CD4-positive, CD25-positive, alpha-beta regulatory T cell (primary cell): Measurements from ENCODE around the gene CDK16. TPM values are rescaled to one million over a fixed set of nuclear protein-coding genes. Genes with fewer than 3 reads are reported as not detected.

ENCODE experiments used
- ATAC-seq, 2 donors: fragments of 150-1000 bp; cut with Tn5 transposase; one replicate each; pipeline ENCODE4 v1.10.0; 2021; ENCODE audit warnings: low read depth in 2 of 2, moderate number of reproducible peaks in 2 of 2, moderate library complexity in 1 of 2
- DNase-seq, 3 donors: peaks; one replicate each; pipeline versions ENCODE4 v3.0.0 to v3.0.0-alpha.2; 2012 to 2022; ENCODE audit warnings: mixed read lengths in 1 of 3
- H3K27ac ChIP-seq: one replicate; pipeline ENCODE4 v1.7.0; 2013; ENCODE audit warnings: mild to moderate bottlenecking, low read length; ENCODE audit not compliant: insufficient read depth, poor library complexity, severe bottlenecking
- H3K27me3 ChIP-seq: one replicate; pipeline ENCODE4 v1.7.0; 2013; ENCODE audit warnings: low read length; ENCODE audit not compliant: control insufficient read depth, insufficient read depth
- H3K36me3 ChIP-seq: one replicate; pipeline ENCODE4 v1.7.0; 2013; ENCODE audit warnings: mild to moderate bottlenecking, low read length, moderate library complexity; ENCODE audit not compliant: control insufficient read depth, insufficient read depth
- H3K4me1 ChIP-seq: 2 replicates; pipeline ENCODE4 v1.7.0; 2013; ENCODE audit warnings: mild to moderate bottlenecking, low read length; ENCODE audit not compliant: insufficient read depth, control insufficient read depth, poor library complexity, severe bottlenecking
- H3K4me3 ChIP-seq: one replicate; pipeline ENCODE4 v1.7.0; 2013; ENCODE audit warnings: low read depth, mild to moderate bottlenecking, low read length, moderate library complexity
- H3K9me3 ChIP-seq, 2 experiments: 1 replicate in 1 of 2; 2 replicates in 1 of 2; pipeline ENCODE4 v1.7.0; 2013; ENCODE audit warnings: low read length in 2 of 2, mild to moderate bottlenecking in 1 of 2, moderate library complexity in 1 of 2; ENCODE audit not compliant: control insufficient read depth in 2 of 2
- H3K27ac Mint-ChIP-seq, 3 donors: one replicate each; pipeline ENCODE4 v1.8.0; 2020 to 2022; ENCODE audit warnings: mild to moderate bottlenecking in 3 of 3, mixed read lengths in 3 of 3, moderate library complexity in 2 of 3
- H3K27me3 Mint-ChIP-seq: one replicate; pipeline ENCODE4 v1.8.0; 2022; ENCODE audit warnings: mild to moderate bottlenecking, mixed read lengths
- H3K36me3 Mint-ChIP-seq: one replicate; pipeline ENCODE4 v1.8.0; 2020; ENCODE audit warnings: mixed read lengths
- H3K4me1 Mint-ChIP-seq, 4 donors: one replicate each; pipeline ENCODE4 v1.8.0; 2020 to 2022; ENCODE audit warnings: mixed read lengths in 4 of 4, mild to moderate bottlenecking in 1 of 4
- H3K4me3 Mint-ChIP-seq, 4 donors: one replicate each; pipeline ENCODE4 v1.8.0; 2020 to 2022; ENCODE audit warnings: mild to moderate bottlenecking in 4 of 4, mixed read lengths in 4 of 4, moderate library complexity in 3 of 4
- H3K9me3 Mint-ChIP-seq, 7 donors: one replicate each; pipeline ENCODE4 v1.8.0; 2020 to 2022; ENCODE audit warnings: mixed read lengths in 7 of 7, mild to moderate bottlenecking in 3 of 7, moderate library complexity in 2 of 7
- polyA plus RNA-seq, 4 donors: library from polyadenylated mRNA; unstranded; fragments of 300-500 nt; fragmentation: Illumina TruSeq; gene quantifications; one replicate each; pipeline ENCODE4 v1.2.3, GENCODE V29; 2021
- total RNA-seq: library from RNA; stranded (reverse); gene quantifications from one replicate; pipeline ENCODE4 v1.2.3, GENCODE V29; 2022

CDK16 gene
- total and polyA plus RNA-seq, 5 donors from 2014 or later = 3.9 to 186 (median 8.7) TPM

DNA sequence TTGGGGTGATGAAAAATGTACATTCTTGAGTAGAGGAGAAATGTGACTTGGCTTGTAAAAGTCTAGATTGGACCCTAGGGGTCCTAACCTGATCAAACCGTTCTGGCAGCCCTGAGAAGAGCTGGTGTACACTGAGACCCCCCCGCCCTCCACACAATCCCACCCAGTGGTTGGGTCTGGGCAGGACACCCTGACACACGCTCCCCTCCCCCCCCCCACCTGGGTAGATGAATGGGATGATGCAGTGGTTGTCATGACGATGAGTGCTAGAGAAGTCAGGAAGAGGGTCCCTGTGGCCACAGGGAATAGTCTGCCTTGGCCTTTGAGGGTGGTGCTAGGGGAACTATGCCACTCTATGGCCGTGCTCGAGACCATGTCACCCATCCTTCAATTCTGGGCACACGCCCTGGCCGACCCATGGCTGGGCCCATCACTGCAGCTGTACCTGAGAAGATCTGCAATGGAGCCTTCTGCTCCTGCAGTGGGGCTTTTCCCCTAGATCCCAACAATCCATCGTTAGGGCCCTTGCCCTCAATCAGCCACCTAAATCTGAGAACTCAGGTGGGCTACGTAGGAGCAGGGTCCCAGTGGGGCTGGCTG lies 4.4 kb downstream of the CDK16 start:
- DNase-seq (no peak), ATAC-seq (no peak)
- Mint-ChIP-seq H3K4me3 (no peak overlapping the region), H3K27me3 (no peaks in the 10 kb centered on the region), H3K4me1 (peaks cover 10 to 37% (median 15%) of the 10 kb centered on the region in 4 donors), H3K27ac (no peak overlapping the region), H3K36me3 (peaks cover 38% of the 10 kb centered on the region), H3K9me3 (no peaks in the 10 kb centered on the region)
- Histone ChIP-seq H3K36me3 (peaks cover 32% of the 10 kb centered on the region), H3K4me1 (peaks cover 21% of the 10 kb centered on the region), H3K27me3 (no peaks in the 10 kb centered on the region), H3K9me3 (no peaks in the 10 kb centered on the region), H3K27ac (no peak overlapping the region), H3K4me3 (no peak overlapping the region)

DNA sequence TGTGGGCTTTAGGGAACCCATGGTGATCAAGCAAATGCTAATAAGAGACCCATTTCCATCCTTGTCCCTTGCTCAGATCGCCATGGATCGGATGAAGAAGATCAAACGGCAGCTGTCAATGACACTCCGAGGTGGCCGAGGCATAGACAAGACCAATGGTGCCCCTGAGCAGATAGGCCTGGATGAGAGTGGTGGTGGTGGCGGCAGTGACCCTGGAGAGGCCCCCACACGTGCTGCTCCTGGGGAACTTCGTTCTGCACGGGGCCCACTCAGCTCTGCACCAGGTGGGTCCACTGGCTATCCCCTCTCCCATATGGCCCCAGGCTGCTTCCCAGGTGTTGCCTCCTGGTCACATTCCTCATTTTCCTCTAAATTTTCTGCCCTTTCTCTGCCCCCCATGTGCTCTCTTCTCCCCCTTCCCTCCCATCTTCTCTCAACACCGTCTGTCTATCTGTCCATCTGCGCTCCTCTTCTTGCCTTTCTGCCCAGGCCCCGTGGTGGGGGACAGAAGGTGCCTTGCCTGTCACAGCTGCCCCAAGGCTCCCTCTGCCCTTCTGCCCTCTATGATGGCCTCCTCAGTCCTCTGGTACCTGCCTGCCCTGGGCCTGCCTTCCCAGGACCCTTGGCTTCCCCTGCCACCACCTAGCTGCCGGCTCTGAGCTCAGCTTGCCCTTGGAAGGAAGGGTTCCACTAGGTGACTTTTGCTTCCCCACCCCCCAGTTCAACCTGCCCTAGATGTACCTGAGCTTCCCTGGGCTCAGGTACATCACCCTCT lies 5.2 kb downstream of the CDK16 start:
- H3K4me3 ChIP-seq = no peak overlapping the region
- H3K36me3 ChIP-seq = peaks cover 32% of the 10 kb centered on the region
- no peak overlapping the region for H3K27ac ChIP-seq
- H3K9me3 ChIP-seq = no peaks in the 10 kb centered on the region
- Mint-ChIP-seq H3K27me3 (no peaks in the 10 kb centered on the region), H3K36me3 (peaks cover 46% of the 10 kb centered on the region), H3K4me1 (peaks cover 10 to 34% (median 15%) of the 10 kb centered on the region in 4 donors), H3K9me3 (no peaks in the 10 kb centered on the region), H3K4me3 (no peak overlapping the region), H3K27ac (no peak overlapping the region)
- H3K4me1 ChIP-seq = peaks cover 21% of the 10 kb centered on the region
- ATAC-seq (no peak), DNase-seq (no peak)
- H3K27me3 ChIP-seq = no peaks in the 10 kb centered on the region

DNA sequence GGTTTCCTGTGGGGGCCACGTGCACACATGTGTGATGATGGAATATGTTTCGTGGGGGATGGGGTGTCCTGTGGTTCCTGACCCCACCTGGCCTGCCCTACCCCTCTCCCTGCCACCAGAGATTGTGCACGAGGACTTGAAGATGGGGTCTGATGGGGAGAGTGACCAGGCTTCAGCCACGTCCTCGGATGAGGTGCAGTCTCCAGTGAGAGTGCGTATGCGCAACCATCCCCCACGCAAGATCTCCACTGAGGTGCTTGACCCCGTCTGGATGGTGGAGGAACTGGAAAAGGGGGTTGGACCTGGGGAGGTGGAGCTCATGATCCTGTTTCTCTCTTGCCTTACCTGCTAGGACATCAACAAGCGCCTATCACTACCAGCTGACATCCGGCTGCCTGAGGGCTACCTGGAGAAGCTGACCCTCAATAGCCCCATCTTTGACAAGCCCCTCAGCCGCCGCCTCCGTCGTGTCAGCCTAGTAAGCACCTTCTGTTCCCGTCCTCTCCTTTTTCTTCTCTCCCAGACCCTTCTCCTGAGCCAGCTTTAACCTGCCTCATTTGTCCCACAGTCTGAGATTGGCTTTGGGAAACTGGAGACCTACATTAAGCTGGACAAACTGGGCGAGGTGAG lies 5.9 kb downstream of the CDK16 start:
- no peak overlapping the region for H3K27ac Mint-ChIP-seq
- H3K36me3 Mint-ChIP-seq = peaks cover 49% of the 10 kb centered on the region
- DNase-seq (no peak), ATAC-seq (no peak)
- no peak overlapping the region for H3K27ac ChIP-seq
- peaks cover 16% of the 10 kb centered on the region for H3K4me1 ChIP-seq
- H3K27me3 Mint-ChIP-seq = no peaks in the 10 kb centered on the region
- no peak overlapping the region for H3K4me3 ChIP-seq
- H3K27me3 ChIP-seq = no peaks in the 10 kb centered on the region
- H3K4me3 Mint-ChIP-seq = peak overlapping the region in 1 of 4 donors; percentile 32
- peaks cover 35% of the 10 kb centered on the region for H3K36me3 ChIP-seq
- H3K9me3 ChIP-seq = no peaks in the 10 kb centered on the region
- H3K9me3 Mint-ChIP-seq = no peaks in the 10 kb centered on the region
- H3K4me1 Mint-ChIP-seq = peaks cover 10 to 31% (median 15%) of the 10 kb centered on the region in 4 donors

DNA sequence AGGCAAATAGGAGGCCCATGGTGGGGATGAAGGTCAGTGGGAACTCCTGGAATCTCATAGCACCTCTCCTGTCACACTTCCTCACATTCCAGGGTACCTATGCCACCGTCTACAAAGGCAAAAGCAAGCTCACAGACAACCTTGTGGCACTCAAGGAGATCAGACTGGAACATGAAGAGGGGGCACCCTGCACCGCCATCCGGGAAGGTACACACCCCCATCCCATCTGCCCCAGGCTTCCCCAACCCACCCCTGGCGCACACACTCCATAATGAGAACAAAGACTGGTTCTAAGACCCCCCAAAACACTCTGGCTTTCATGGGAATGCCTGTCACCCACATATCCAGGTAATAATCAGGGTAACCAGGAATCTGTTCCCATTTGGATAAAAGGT lies 6.4 kb downstream of the CDK16 start:
- no peak overlapping the region for H3K4me3 Mint-ChIP-seq
- H3K27ac ChIP-seq = no peak overlapping the region
- H3K36me3 ChIP-seq = peaks cover 35% of the 10 kb centered on the region
- peaks cover 11 to 26% (median 14%) of the 10 kb centered on the region in 4 donors for H3K4me1 Mint-ChIP-seq
- no peaks in the 10 kb centered on the region for H3K9me3 Mint-ChIP-seq
- peaks cover 50% of the 10 kb centered on the region for H3K36me3 Mint-ChIP-seq
- H3K27me3 ChIP-seq = no peaks in the 10 kb centered on the region
- ATAC-seq (no peak), DNase-seq (no peak)
- no peaks in the 10 kb centered on the region for H3K27me3 Mint-ChIP-seq
- H3K4me1 ChIP-seq = peaks cover 11% of the 10 kb centered on the region
- no peaks in the 10 kb centered on the region for H3K9me3 ChIP-seq
- H3K4me3 ChIP-seq = no peak overlapping the region
- no peak overlapping the region for H3K27ac Mint-ChIP-seq

DNA sequence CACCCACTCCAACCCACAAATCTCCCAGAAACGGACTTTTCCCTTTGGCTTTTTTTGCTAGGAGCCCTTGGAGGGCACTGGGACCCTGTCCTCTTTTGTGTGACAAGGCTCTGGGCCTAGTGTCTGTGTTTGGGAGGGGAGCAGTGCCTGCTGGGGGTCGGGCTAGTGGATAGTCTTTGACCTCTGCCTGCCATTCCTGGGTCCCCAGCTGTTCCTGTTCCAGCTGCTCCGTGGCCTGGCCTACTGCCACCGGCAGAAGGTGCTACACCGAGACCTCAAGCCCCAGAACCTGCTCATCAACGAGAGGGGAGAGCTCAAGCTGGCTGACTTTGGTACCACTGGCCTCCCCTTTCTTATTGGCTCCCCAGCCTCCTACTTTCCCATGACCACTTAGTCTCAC lies 7.6 kb downstream of the CDK16 start:
- Mint-ChIP-seq H3K4me1 (peaks cover 0 to 15% (median 6%) of the 10 kb centered on the region in 4 donors), H3K4me3 (peak overlapping the region in 1 of 4 donors; percentile 36), H3K27ac (peak overlapping the region in 1 of 3 donors; percentile 85), H3K27me3 (no peaks in the 10 kb centered on the region), H3K9me3 (peaks cover 0 to 1% (median 0%) of the 10 kb centered on the region in 7 donors), H3K36me3 (peaks cover 55% of the 10 kb centered on the region)
- no peak for DNase-seq
- H3K27me3 ChIP-seq = no peaks in the 10 kb centered on the region
- H3K4me1 ChIP-seq = no peaks in the 10 kb centered on the region
- no peak overlapping the region for H3K4me3 ChIP-seq
- no peaks in the 10 kb centered on the region for H3K9me3 ChIP-seq
- H3K36me3 ChIP-seq = peaks cover 35% of the 10 kb centered on the region
- ATAC-seq = no peak
- no peak overlapping the region for H3K27ac ChIP-seq

DNA sequence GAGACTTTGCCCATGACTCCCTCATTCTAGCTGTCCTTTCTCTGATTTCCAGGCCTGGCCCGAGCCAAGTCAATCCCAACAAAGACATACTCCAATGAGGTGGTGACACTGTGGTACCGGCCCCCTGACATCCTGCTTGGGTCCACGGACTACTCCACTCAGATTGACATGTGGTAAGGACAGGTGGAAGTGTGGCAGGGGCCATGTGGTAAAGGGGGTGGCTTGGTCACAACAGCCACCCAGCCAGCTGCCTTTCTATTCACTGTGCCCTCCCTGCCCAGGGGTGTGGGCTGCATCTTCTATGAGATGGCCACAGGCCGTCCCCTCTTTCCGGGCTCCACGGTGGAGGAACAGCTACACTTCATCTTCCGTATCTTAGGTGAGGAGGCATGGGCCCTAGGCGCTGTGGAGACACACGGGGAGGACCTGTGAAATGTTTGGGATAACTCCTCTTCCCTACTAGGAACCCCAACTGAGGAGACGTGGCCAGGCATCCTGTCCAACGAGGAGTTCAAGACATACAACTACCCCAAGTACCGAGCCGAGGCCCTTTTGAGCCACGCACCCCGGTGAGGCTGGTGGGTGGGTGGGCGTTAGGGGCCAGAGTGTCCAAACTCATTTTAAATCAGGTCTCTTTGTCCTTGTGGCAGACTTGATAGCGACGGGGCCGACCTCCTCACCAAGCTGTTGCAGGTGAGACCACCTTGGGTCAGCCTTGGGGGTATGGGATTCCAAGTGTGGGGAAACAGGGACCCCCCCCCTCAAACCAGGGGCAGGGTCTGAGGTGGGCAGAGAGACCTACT lies 8.3 kb downstream of the CDK16 start:
- Mint-ChIP-seq H3K4me3 (peak overlapping the region in 1 of 4 donors; percentile 51), H3K36me3 (peaks cover 60% of the 10 kb centered on the region), H3K9me3 (peaks cover 0 to 1% (median 0%) of the 10 kb centered on the region in 7 donors), H3K27me3 (no peaks in the 10 kb centered on the region), H3K27ac (peak overlapping the region in 1 of 3 donors; percentile 85), H3K4me1 (peaks cover 0 to 11% (median 5%) of the 10 kb centered on the region in 4 donors)
- DNase-seq = no peak
- H3K9me3 ChIP-seq = no peaks in the 10 kb centered on the region
- ATAC-seq = no peak
- H3K4me3 ChIP-seq = no peak overlapping the region
- H3K36me3 ChIP-seq = peaks cover 35% of the 10 kb centered on the region
- no peaks in the 10 kb centered on the region for H3K4me1 ChIP-seq
- no peak overlapping the region for H3K27ac ChIP-seq
- no peaks in the 10 kb centered on the region for H3K27me3 ChIP-seq

DNA sequence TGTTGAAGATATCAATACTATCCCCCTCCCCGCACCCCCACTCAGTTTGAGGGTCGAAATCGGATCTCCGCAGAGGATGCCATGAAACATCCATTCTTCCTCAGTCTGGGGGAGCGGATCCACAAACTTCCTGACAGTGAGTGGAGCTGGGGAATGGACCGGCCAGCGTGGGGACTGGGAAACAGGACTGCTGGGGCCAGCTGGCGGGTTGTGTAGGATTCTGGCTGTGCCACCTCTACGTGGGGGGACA lies 8.8 kb downstream of the CDK16 start:
- H3K36me3 Mint-ChIP-seq = peaks cover 60% of the 10 kb centered on the region
- H3K4me3 ChIP-seq = no peak overlapping the region
- H3K27ac ChIP-seq = no peak overlapping the region
- H3K9me3 ChIP-seq = no peaks in the 10 kb centered on the region
- H3K4me1 Mint-ChIP-seq = peaks cover 0 to 10% (median 3%) of the 10 kb centered on the region in 4 donors
- H3K27ac Mint-ChIP-seq = no peak overlapping the region
- peaks cover 0 to 1% (median 0%) of the 10 kb centered on the region in 7 donors for H3K9me3 Mint-ChIP-seq
- H3K27me3 ChIP-seq = no peaks in the 10 kb centered on the region
- no peak for ATAC-seq
- DNase-seq = no peak
- peaks cover under 1% of the 10 kb centered on the region for H3K4me1 ChIP-seq
- H3K36me3 ChIP-seq = peaks cover 35% of the 10 kb centered on the region
- no peaks in the 10 kb centered on the region for H3K27me3 Mint-ChIP-seq
- peak overlapping the region in 1 of 4 donors; percentile 51 for H3K4me3 Mint-ChIP-seq
